ENCODE measurements around the gene ACBD4. TPM values are rescaled to one million over a fixed set of nuclear protein-coding genes. Genes with fewer than 3 reads are reported as not detected.

The ACBD4 gene
- total and polyA plus RNA-seq, 2 of the 13 experiments (the other 11 are each of a cell fraction or from before 2014, with no cell fraction given), result 16.1 to 26.9 TPM

GRCh38 chr17:45135192-45135977 lies at the start of gene ACBD4 (continued):
- TF ChIP-seq, protein P1, sequence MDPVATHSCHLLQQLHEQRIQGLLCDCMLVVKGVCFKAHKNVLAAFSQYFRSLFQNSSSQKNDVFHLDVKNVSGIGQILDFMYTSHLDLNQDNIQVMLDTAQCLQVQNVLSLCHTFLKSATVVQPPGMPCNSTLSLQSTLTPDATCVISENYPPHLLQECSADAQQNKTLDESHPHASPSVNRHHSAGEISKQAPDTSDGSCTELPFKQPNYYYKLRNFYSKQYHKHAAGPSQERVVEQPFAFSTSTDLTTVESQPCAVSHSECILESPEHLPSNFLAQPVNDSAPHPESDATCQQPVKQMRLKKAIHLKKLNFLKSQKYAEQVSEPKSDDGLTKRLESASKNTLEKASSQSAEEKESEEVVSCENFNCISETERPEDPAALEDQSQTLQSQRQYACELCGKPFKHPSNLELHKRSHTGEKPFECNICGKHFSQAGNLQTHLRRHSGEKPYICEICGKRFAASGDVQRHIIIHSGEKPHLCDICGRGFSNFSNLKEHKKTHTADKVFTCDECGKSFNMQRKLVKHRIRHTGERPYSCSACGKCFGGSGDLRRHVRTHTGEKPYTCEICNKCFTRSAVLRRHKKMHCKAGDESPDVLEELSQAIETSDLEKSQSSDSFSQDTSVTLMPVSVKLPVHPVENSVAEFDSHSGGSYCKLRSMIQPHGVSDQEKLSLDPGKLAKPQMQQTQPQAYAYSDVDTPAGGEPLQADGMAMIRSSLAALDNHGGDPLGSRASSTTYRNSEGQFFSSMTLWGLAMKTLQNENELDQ (CRISPR knock-in tag; IDR thresholded peaks at IDR 0.05; ENCODE audit: borderline replicate concordance), result 0 out of 2 replicates have a peak, but pooled peaks have one; percentile 62
- peak; percentile 81 for TF ChIP-seq TBL1XR1 (IDR thresholded peaks at IDR 0.05; ENCODE audit: borderline replicate concordance, low read length, partially characterized antibody)
- TF ChIP-seq ZBTB21 (CRISPR knock-in tag; IDR thresholded peaks at IDR 0.05), result peak; percentile 56; the same call in 1 of the 2 replicates
- TF ChIP-seq ZNF772 (CRISPR knock-in tag; IDR thresholded peaks at IDR 0.05), result peak; percentile 96
- no peak for TF ChIP-seq ZNF75D (CRISPR knock-in tag; IDR thresholded peaks at IDR 0.05; ENCODE audit: borderline replicate concordance)
- TF ChIP-seq, protein P2, sequence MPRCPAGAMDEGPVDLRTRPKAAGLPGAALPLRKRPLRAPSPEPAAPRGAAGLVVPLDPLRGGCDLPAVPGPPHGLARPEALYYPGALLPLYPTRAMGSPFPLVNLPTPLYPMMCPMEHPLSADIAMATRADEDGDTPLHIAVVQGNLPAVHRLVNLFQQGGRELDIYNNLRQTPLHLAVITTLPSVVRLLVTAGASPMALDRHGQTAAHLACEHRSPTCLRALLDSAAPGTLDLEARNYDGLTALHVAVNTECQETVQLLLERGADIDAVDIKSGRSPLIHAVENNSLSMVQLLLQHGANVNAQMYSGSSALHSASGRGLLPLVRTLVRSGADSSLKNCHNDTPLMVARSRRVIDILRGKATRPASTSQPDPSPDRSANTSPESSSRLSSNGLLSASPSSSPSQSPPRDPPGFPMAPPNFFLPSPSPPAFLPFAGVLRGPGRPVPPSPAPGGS (CRISPR knock-in tag; IDR thresholded peaks at IDR 0.05), result peak; percentile 93
- peak; percentile 92 for TF ChIP-seq ATF1 (CRISPR knock-in tag; IDR thresholded peaks at IDR 0.05)
- peak; percentile 73 for TF ChIP-seq SP2 (CRISPR knock-in tag; IDR thresholded peaks at IDR 0.05)
- TF ChIP-seq, protein P3, sequence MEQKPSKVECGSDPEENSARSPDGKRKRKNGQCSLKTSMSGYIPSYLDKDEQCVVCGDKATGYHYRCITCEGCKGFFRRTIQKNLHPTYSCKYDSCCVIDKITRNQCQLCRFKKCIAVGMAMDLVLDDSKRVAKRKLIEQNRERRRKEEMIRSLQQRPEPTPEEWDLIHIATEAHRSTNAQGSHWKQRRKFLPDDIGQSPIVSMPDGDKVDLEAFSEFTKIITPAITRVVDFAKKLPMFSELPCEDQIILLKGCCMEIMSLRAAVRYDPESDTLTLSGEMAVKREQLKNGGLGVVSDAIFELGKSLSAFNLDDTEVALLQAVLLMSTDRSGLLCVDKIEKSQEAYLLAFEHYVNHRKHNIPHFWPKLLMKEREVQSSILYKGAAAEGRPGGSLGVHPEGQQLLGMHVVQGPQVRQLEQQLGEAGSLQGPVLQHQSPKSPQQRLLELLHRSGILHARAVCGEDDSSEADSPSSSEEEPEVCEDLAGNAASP (CRISPR knock-in tag; IDR thresholded peaks at IDR 0.05; ENCODE audit: borderline replicate concordance), result peak; percentile 81; the same call in 1 of the 2 replicates
- peak; percentile 97 for TF ChIP-seq ZNF883 (CRISPR knock-in tag; IDR thresholded peaks at IDR 0.05; ENCODE audit: not compliant biosample characterization)
- TF ChIP-seq KAT7 (CRISPR knock-in tag; IDR thresholded peaks at IDR 0.05; ENCODE audit: borderline replicate concordance), result peak; percentile 98
- peak; percentile 80 for TF ChIP-seq ZNF274 (CRISPR knock-in tag; IDR thresholded peaks at IDR 0.05)
- TF ChIP-seq NFATC3 (CRISPR knock-in tag; IDR thresholded peaks at IDR 0.05), result peak; percentile 87
- no peak for TF ChIP-seq GLMP (CRISPR knock-in tag; IDR thresholded peaks at IDR 0.05; ENCODE audit: borderline replicate concordance)
- peak; percentile 62; the same call in 1 of the 2 replicates for TF ChIP-seq TP53 (CRISPR knock-in tag; conservative IDR thresholded peaks at IDR 0.05)
- no peak for TF ChIP-seq CBX1 (IDR thresholded peaks at IDR 0.05; ENCODE audit: low read depth)
- TF ChIP-seq YY1 (IDR thresholded peaks at IDR 0.05; ENCODE audit: insufficient read depth, insufficient replicate concordance, low read depth, low read length), result peak; percentile 85
- TF ChIP-seq HES4 (CRISPR knock-in tag; IDR thresholded peaks at IDR 0.05; ENCODE audit: borderline replicate concordance), result peak; percentile 96
- TF ChIP-seq, protein P4, sequence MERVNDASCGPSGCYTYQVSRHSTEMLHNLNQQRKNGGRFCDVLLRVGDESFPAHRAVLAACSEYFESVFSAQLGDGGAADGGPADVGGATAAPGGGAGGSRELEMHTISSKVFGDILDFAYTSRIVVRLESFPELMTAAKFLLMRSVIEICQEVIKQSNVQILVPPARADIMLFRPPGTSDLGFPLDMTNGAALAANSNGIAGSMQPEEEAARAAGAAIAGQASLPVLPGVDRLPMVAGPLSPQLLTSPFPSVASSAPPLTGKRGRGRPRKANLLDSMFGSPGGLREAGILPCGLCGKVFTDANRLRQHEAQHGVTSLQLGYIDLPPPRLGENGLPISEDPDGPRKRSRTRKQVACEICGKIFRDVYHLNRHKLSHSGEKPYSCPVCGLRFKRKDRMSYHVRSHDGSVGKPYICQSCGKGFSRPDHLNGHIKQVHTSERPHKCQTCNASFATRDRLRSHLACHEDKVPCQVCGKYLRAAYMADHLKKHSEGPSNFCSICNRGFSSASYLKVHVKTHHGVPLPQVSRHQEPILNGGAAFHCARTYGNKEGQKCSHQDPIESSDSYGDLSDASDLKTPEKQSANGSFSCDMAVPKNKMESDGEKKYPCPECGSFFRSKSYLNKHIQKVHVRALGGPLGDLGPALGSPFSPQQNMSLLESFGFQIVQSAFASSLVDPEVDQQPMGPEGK (CRISPR knock-in tag; IDR thresholded peaks at IDR 0.05), result peak; percentile 38
- no peak for TF ChIP-seq ZNF354B (CRISPR knock-in tag; IDR thresholded peaks at IDR 0.05)
- 0 out of 2 replicates have a peak, but pooled peaks have one; percentile 32 for TF ChIP-seq ZNF713 (CRISPR knock-in tag; IDR thresholded peaks at IDR 0.05)
